Erythroblast (primary cell): ENCODE results near the gene NOP10.

Experiments
- GATA1 ChIP-seq: IDR thresholded peaks from 2 replicates; pipeline ENCODE4 v1.6.1; 2011; ENCODE audit warnings: low read depth, mild to moderate bottlenecking, control low read depth, low read length, moderate library complexity
- POLR2A ChIP-seq: IDR thresholded peaks from 2 replicates; pipeline ENCODE4 v1.6.1; 2011; ENCODE audit warnings: mild to moderate bottlenecking, low read length

DNA sequence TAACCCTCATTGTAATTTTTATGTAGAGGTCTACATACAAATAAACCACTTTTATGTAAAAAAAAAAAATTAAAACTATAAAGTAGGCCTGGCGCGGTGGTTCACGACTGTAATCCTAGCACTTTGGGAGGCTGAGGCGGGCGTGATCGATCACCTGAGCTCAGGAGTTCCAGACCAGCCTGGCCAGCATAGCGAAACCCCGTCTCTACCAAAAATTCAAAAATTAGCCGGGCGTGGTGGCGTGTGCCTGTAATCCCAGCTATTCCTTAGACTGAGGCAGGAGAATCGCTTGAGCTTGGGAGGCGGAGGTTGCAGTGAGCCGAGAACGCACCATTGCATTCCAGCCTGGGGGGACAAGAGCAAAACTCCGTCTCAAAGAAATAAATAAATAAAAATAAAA is 4.6 kb downstream of the NOP10 start:
- TF ChIP-seq POLR2A (no peak), GATA1 (no peak)
